ENCODE data around the gene HNRNPC. TPM values are rescaled to one million over a fixed set of nuclear protein-coding genes. Genes with fewer than 3 reads are reported as not detected.
A peak's percentile ranks its signal among the peaks of the same experiment; 100 is the strongest.
"Not testable (repeated sequence)": the region's sequence is repeated elsewhere in the genome, so short reads cannot be mapped to it uniquely, and the experiment has no call there.

The HNRNPC gene
- total RNA-seq, 1 experiment from 2014 or later: 1,766 TPM

- no peak for DNase-seq (ENCODE audit: low spot score)
- in situ Hi-C loops (cut with HindIII; ENCODE audit: low sequenced_read_pairs): no loop called here
Measured at GRCh38 chr14:21219561-21220111, 49.6 kb downstream of the HNRNPC start.

- in situ Hi-C loops (cut with HindIII; ENCODE audit: low sequenced_read_pairs): no loop called here
- no peak for DNase-seq (ENCODE audit: low spot score)
Measured at GRCh38 chr14:21219120-21219519, 50.1 kb downstream of the HNRNPC start.

GRCh38 chr14:21215879-21216251 is 53.4 kb downstream of the HNRNPC start:
- DNase-seq (ENCODE audit: low spot score): no peak
- in situ Hi-C loops (cut with HindIII; ENCODE audit: low sequenced_read_pairs): no loop called here

DNA sequence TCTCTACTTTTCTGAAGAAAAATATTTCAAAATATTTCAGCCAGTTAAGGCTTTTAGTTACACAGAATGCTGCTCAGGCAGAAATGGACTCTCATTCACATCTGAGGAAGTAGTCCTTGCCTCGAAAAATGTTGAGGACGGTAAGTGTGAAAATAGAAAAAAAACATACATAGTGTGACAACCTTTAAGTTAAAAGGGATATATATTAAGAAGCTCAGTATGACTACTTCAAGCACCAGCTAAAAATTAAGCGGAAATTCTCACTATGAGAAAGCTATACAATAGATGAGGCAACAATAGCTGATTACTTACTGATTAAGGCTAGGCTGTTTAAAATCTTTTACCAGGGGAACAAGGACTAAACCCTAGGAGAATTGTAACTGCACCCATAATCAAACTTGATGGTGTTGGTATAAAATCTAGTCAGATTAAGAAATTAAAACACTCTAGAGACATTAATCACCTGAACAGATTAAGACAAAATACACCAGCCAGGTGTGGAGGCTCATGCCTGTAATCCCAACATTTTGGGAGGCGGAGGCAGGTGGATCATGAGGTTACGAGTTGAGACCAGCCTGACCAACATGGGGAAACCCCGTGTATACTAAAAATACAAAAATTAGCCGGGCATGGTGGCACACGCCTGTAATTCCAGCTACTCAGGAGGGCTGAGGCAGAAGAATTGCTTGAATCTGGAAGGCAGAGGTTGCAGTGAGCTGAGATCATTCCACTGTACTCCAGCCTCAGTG is 53.9 kb downstream of the HNRNPC start:
- in situ Hi-C loops (cut with HindIII; ENCODE audit: low sequenced_read_pairs): no loop called here

DNA sequence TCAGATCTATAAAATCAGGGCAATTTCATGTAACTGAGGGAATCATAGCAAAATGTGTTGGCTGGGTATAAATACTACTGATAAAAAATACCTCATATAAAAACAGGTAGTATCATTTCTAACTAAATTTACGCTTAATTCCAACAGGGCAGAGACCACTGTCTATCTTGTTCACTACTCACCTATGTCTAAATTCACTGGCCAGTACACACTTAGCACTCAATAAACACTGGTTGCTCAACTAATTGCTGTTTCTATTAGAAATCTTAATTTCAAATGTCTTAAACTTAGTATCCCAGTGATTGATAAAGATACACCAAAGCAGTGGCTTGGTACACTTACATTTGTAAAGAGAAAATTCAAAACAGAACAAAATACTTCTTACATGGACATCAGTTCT is 55.6 kb downstream of the HNRNPC start:
- in situ Hi-C loops (cut with HindIII; ENCODE audit: low sequenced_read_pairs): no loop called here
- DNase-seq (ENCODE audit: low spot score): no peak

More for the DNA sequence above, 53.9 kb downstream of the HNRNPC start:
- DNase-seq (ENCODE audit: low spot score): no peak

DNA sequence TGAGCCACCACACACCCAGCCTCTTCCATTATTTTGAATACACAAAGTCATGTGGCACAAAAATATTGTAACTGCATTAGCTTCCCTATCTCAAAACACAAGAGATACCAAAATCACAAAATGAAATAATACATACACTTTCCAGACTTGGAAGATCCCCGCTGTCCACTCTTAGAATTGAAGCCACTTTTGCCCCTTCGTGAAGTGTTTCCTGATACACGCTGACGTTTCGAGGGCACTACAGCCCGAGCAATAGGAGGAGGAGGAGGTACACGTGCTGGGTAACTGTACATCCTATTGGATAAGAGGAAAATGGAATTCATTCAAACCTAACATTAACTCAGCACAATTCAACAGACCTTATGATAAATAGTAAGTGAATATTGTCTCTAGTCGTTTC is 56.4 kb downstream of the HNRNPC start:
- DNase-seq (ENCODE audit: low spot score); in situ Hi-C loops (cut with HindIII; ENCODE audit: low sequenced_read_pairs): not testable (repeated sequence)

DNA sequence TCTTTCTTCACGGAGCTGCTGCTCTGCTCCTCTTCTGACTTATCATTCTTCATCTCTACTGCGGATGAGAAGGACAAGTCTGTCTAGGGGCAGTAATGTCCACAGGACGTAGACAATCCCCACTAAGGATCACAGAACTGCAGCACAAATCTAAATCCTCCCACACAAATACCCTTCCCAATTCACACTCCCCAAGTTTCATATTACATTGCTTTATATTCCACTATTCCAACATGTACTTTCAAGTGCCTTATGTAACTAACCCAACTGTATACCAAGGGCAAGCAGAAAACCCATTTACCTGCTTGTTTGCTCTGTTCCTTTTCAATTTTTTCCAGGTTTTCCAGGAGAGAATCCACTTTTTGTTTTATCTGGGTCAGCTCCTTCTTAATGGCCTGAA is 57.7 kb downstream of the HNRNPC start:
- no peak for DNase-seq (ENCODE audit: low spot score)
- in situ Hi-C loops (cut with HindIII; ENCODE audit: low sequenced_read_pairs): no loop called here

GRCh38 chr14:21210023-21210422 is 59.2 kb downstream of the HNRNPC start:
- DNase-seq (ENCODE audit: low spot score): no peak
- in situ Hi-C loops (cut with HindIII; ENCODE audit: low sequenced_read_pairs): no loop called here

DNA sequence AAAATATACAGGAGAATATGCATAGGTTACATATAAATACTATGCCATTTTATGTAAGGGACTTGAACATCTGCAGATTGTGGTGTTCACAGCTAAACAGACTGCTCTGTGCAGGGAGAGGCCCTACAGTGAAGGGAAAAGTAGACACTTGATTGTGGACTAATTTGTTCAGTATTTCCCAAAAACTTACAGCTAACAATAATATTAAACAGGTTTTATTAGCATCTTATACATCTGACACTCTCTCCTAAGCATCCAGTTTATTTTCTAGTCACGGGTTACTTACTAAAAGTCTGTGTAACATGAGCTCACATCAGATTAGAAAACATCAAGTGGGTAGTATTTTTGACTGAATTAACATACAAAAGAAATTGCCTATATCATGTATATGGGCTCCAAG is 60.1 kb downstream of the HNRNPC start:
- DNase-seq (ENCODE audit: low spot score): no peak
- in situ Hi-C loops (cut with HindIII; ENCODE audit: low sequenced_read_pairs): no loop called here

DNA sequence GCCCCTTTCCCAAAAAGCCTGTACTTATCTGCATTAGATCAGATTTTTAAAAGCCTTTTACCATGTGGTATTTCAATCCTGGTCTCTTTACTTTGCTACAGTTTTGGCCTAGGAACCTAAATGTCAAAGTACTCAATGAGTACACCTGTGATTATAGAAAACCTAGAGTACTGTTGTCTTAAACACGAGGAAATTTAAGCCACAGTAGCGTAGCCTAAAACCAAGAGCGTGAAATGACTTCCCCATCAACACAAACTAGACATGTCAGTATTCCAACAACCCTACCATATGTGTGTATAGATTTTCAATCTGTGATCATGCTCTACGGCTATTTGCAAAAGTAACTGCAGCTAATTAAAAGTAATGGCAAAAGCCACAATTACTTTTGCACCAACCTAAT is 60.7 kb downstream of the HNRNPC start:
- in situ Hi-C loops (cut with HindIII; ENCODE audit: low sequenced_read_pairs): no loop called here
- DNase-seq (ENCODE audit: low spot score): no peak

DNA sequence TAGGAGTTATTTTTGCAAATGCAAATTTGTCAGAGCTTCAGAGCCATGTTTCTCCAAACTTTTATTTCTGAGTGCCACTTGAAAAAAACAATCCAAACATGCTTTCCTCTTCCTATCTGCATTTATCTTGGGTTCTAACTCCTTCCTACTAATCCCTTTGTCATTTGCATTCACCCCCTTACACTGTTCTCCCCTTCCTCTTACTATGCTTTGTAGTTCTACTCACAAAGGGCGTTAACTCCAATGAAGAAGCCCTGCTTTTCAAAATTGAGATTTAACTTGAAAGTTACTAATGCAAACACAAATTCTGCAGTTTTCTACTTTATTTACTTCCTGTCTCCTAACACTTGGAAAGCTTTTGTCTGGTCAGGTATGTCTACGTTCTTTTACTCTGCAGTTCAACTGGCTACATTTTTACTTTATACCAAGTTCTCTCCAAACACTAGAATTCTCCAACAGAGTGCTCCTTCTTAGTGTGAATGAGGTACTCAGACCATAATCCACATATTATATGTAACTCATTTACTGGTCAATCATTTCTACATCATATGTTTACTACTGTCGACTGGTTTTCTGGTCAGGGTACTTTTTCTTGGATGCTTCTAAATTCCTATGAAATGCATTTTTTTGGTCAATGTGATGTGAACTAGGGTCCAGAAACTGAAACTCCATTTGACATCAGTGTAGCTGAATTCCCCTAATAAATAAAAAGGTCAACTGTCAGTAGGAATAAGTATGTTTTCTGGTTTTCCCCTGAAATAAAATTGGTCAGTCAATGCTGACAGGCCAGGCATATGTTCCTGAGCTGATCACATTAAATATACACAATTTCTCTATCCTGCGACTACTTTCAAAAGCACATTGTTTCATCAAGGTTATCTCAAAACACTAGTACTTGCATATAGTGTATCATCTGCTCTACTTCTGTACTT is 62.2 kb downstream of the HNRNPC start:
- in situ Hi-C loops (cut with HindIII; ENCODE audit: low sequenced_read_pairs): no loop called here
- DNase-seq (ENCODE audit: low spot score): no peak

- DNase-seq (ENCODE audit: low spot score): no peak
- in situ Hi-C loops (cut with HindIII; ENCODE audit: low sequenced_read_pairs): no loop called here
Measured at GRCh38 chr14:21205678-21206581, 63.3 kb downstream of the HNRNPC start.

DNA sequence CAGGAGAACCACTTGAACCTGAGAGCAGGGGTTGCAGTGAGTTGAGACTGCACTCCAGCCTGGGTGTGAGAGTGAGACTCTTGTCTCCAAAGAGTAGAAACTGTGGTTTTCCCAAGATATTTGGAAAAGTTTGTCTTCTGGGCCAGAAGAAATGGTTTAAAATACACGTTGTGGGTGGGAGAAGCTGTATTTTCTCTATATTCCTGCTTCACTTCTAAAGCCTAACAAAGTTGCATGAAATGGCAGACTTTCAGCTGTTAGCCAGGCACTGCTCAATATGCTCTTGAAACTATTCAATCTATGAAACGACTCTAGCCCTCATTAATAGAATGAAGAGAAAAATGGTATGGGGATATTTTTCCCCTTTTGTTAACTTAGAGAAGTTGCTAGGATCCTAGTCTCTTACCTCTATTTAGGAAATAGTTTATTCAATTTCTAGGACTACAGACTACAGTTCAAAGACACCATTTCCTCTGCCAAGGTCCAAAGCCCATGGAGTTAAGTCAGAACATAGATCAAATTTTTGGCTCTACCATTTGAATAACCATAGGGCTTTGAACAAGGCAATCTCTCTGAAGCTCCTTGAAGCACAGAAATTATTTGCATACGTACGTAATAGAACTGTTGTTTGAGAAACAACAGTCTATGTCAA is 64.1 kb downstream of the HNRNPC start:
- in situ Hi-C loops (cut with HindIII; ENCODE audit: low sequenced_read_pairs): no loop called here
- DNase-seq (ENCODE audit: low spot score): no peak

DNA sequence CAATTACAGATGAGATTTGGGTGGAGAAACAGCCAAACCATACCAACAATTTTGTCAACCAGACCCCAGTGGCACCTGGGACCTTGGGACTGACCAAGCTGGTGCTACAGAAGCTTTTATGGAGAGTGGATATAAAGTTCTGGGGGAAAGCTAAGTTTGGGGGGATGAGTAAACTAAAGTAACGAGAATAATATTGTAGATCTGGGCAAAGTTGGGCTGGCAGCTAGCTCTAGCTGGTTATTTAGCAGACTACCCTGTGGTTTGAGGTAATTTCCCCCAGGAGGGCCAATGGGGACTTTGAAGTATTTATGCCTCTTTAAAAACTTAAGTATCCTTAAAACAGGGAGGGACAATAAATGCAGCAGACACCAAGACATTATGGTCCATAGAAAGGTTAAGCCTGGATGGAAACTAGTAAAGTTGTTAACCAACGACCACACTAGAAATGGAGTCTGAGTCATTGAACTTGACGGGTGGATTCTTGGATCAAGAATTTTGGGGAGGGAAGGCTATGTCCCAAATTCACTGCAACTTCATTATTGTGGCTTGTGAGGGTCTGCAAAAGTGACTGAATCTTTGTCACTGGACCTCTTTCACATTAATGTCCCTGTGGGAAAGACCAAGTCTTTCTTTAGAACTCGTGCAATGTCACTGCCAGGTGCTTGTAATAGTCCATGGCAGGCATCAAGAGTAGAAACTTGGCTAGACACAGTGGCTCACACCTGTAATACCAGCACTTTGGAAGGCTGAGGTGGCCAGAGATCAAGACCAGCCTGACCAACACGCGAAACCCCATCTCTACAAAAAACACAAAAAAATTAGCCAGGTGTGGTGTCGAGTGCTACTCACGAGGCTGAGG is 64.8 kb downstream of the HNRNPC start:
- DNase-seq (ENCODE audit: low spot score): no peak
- in situ Hi-C loops (cut with HindIII; ENCODE audit: low sequenced_read_pairs): no loop called here

DNA sequence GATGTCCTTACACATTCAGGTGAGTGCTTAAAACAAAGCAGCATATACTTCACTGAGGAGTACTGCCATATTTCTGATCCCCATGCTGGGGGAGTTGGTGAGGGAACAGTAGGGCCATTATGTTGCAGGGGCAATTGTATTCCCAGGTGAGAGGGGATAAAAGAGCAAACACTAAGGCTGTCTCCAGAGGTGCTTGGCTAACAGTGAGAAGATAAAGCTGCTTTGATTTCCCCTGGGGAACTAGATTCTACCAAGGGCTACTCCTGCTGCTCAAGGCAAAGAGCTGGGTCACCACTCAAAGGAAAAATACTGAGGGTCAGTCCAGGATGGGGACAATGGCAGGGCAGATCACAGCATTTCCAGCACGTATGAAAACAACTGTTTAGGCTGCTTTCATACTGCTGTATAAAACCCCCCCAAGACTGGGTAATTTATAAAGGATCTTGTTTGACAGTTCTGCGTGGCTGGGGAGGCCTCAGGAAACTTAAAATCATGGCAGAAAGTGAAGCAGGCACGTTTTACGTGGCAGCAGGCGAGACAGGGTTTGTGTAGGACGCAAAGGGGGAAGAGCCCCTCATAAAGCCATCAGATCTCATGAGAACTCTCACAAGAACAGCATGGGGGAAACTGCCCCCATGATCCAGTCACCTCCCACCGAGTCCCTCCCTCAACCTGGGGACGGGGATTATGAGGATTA is 65.6 kb downstream of the HNRNPC start:
- in situ Hi-C loops (cut with HindIII; ENCODE audit: low sequenced_read_pairs): no loop called here
- peak; percentile 0 for DNase-seq (ENCODE audit: low spot score)

- peak; percentile 13 for DNase-seq (ENCODE audit: low spot score)
- in situ Hi-C loops (cut with HindIII; ENCODE audit: low sequenced_read_pairs): no loop called here
Measured at GRCh38 chr14:21202463-21203358, 66.5 kb downstream of the HNRNPC start.

Measured in G401 (cell line).